Neural cell (in vitro differentiated cells): ENCODE measurements around the gene ZKSCAN1. TPM values are rescaled to one million over a fixed set of nuclear protein-coding genes. Genes with fewer than 3 reads are reported as not detected.

Experiments
- H2AFZ ChIP-seq: fragments of 200-600, 300-800 bp; sonication (generic), shearing (Covaris generic); 2 replicates; pipeline ENCODE4 v1.6.0; 2014; ENCODE audit warnings: low read depth, mild to moderate bottlenecking, antibody characterized with exemption, low read length, moderate library complexity
- H3F3A ChIP-seq: fragments of 200-600 bp; shearing (Covaris generic); 2 replicates; pipeline ENCODE4 v1.6.1; 2016; ENCODE audit warnings: mild to moderate bottlenecking, moderate library complexity, mixed read lengths, antibody characterized with exemption, low read length; ENCODE audit not compliant: insufficient read depth, poor library complexity, severe bottlenecking
- H3K27ac ChIP-seq: fragments of 200-600, 300-800 bp; sonication (generic), shearing (Covaris generic); 2 replicates; pipeline ENCODE4 v1.5.1; 2014; ENCODE audit warnings: mild to moderate bottlenecking, low read length, moderate library complexity
- H3K27me3 ChIP-seq: fragments of 300-800, 200-600 bp; sonication (generic), shearing (Covaris generic); 2 replicates; pipeline ENCODE4 v1.6.0; 2014; ENCODE audit warnings: mild to moderate bottlenecking, low read depth, low read length, moderate library complexity; ENCODE audit not compliant: insufficient read depth
- H3K36me3 ChIP-seq: fragments of 300-800, 200-600 bp; sonication (generic), shearing (Covaris generic); 2 replicates; pipeline ENCODE4 v1.5.1; 2014; ENCODE audit warnings: mild to moderate bottlenecking, antibody characterized with exemption, low read length, moderate library complexity; ENCODE audit not compliant: insufficient read depth
- H3K4me2 ChIP-seq: fragments of 300-800, 200-600 bp; sonication (generic), shearing (Covaris generic); 2 replicates; pipeline ENCODE4 v1.6.0; 2014; ENCODE audit warnings: mild to moderate bottlenecking, low read length
- H3K4me3 ChIP-seq: fragments of 300-800, 200-600 bp; sonication (generic), shearing (Covaris generic); 2 replicates; pipeline ENCODE4 v1.5.1; 2014; ENCODE audit warnings: mild to moderate bottlenecking, low read length, moderate library complexity
- H3K79me2 ChIP-seq: fragments of 200-600 bp; shearing (Covaris generic); replicated peaks from 2 replicates; pipeline ENCODE4 v1.6.0; 2014; ENCODE audit warnings: mild to moderate bottlenecking, low read length, moderate library complexity; ENCODE audit not compliant: insufficient read depth
- H3K9ac ChIP-seq: fragments of 300-800, 200-600 bp; sonication (generic), shearing (Covaris generic); 2 replicates; pipeline ENCODE4 v1.6.1; 2016; ENCODE audit warnings: mild to moderate bottlenecking, low read length, mixed read lengths
- H3K9me2 ChIP-seq: fragments of 200-600 bp; shearing (Covaris generic); 2 replicates; pipeline ENCODE4 v1.6.1; 2016; ENCODE audit warnings: mild to moderate bottlenecking, low read length, mixed read lengths; ENCODE audit not compliant: insufficient read depth
- H3K9me3 ChIP-seq: fragments of 200-600, 300-800 bp; sonication (generic), shearing (Covaris generic); 2 replicates; pipeline ENCODE4 v1.6.1; 2016; ENCODE audit warnings: mild to moderate bottlenecking, mixed run types, low read length, moderate library complexity, mixed read lengths
- H4K20me1 ChIP-seq: fragments of 200-600 bp; shearing (Covaris generic); 2 replicates; pipeline ENCODE4 v1.6.1; 2016; ENCODE audit warnings: mild to moderate bottlenecking, mixed run types; ENCODE audit not compliant: insufficient read depth
- CTCF ChIP-seq: fragments of 450-650 bp; IDR thresholded peaks from 2 replicates; pipeline ENCODE4 v1.5.1; 2014; ENCODE audit warnings: antibody characterized with exemption, mild to moderate bottlenecking, moderate library complexity; ENCODE audit not compliant: poor library complexity, severe bottlenecking
- EP300 ChIP-seq: fragments of 450-650 bp; conservative IDR thresholded peaks from 2 replicates; pipeline ENCODE4 v1.6.1; 2014; ENCODE audit warnings: antibody characterized with exemption, mild to moderate bottlenecking, moderate library complexity; ENCODE audit not compliant: poor library complexity, severe bottlenecking
- EZH2 ChIP-seq: fragments of 200-600, 300-800 bp; shearing (Covaris generic), sonication (generic); IDR thresholded peaks from 2 replicates; pipeline ENCODE4 v1.6.1; 2014; ENCODE audit warnings: antibody characterized with exemption, low read length, borderline replicate concordance, mild to moderate bottlenecking; ENCODE audit not compliant: insufficient read depth, poor library complexity, severe bottlenecking
- MXI1 ChIP-seq: fragments of 450-650 bp; conservative IDR thresholded peaks from 2 replicates; pipeline ENCODE4 v1.6.1; 2014; ENCODE audit warnings: antibody characterized with exemption, mild to moderate bottlenecking; ENCODE audit not compliant: poor library complexity, severe bottlenecking
- POLR2AphosphoS5 ChIP-seq: IDR thresholded peaks from 2 replicates; pipeline ENCODE4 v1.6.1; 2012
- RAD21 ChIP-seq: fragments of 450-650 bp; conservative IDR thresholded peaks from 2 replicates; pipeline ENCODE4 v1.6.1; 2014; ENCODE audit warnings: antibody characterized with exemption, mild to moderate bottlenecking, moderate library complexity
- REST ChIP-seq: IDR thresholded peaks from 2 replicates; pipeline ENCODE4 v1.6.1; 2012; ENCODE audit warnings: borderline replicate concordance
- SMC3 ChIP-seq: fragments of 450-650 bp; conservative IDR thresholded peaks from 2 replicates; pipeline ENCODE4 v1.6.1; 2014; ENCODE audit warnings: antibody characterized with exemption, mild to moderate bottlenecking, moderate library complexity; ENCODE audit not compliant: poor library complexity
- TAF1 ChIP-seq: IDR thresholded peaks from 2 replicates; pipeline ENCODE4 v1.6.1; 2012; ENCODE audit warnings: low read depth
- polyA plus RNA-seq: library from polyadenylated mRNA; depleted of rRNA; stranded (reverse); fragments of >200 nt; gene quantifications from 2 replicates; pipeline ENCODE4 v1.2.3, GENCODE V29; 2014

ZKSCAN1 gene
- polyA plus RNA-seq, 1 donor from 2014 or later: 26.6 TPM

GRCh38 chr7:100071018-100071723, 55.8 kb downstream of the ZKSCAN1 start:
- Histone ChIP-seq H3K9ac (no peak overlapping the region), H4K20me1 (no peaks in the 10 kb centered on the region), H3F3A (no peaks in the 10 kb centered on the region), H3K36me3 (peaks cover 36% of the 10 kb centered on the region), H3K4me2 (no peak overlapping the region), H3K4me3 (no peak overlapping the region), H2AFZ (no peak overlapping the region), H3K27me3 (no peaks in the 10 kb centered on the region), H3K9me3 (peaks cover 12% of the 10 kb centered on the region), H3K79me2 (peaks cover 3% of the 10 kb centered on the region), H3K27ac (no peak overlapping the region), H3K9me2 (no peaks in the 10 kb centered on the region)
- TF ChIP-seq TAF1: no peak

GRCh38 chr7:100072462-100072861, 57.1 kb downstream of the ZKSCAN1 start:
- H3K27me3 ChIP-seq: no peaks in the 10 kb centered on the region
- peaks cover 12% of the 10 kb centered on the region for H3K9me3 ChIP-seq

GRCh38 chr7:100074841-100075240, 59.4 kb downstream of the ZKSCAN1 start:
- H3F3A ChIP-seq: no peaks in the 10 kb centered on the region
- no peak overlapping the region for H3K27ac ChIP-seq
- peaks cover 42% of the 10 kb centered on the region for H3K36me3 ChIP-seq
- H3K9me2 ChIP-seq: no peaks in the 10 kb centered on the region
- peaks cover 34% of the 10 kb centered on the region for H3K79me2 ChIP-seq
- H4K20me1 ChIP-seq: no peaks in the 10 kb centered on the region
- H3K9me3 ChIP-seq: peaks cover 12% of the 10 kb centered on the region
- no peaks in the 10 kb centered on the region for H3K27me3 ChIP-seq
- no peak overlapping the region for H3K4me2 ChIP-seq
- no peak overlapping the region for H3K9ac ChIP-seq
- H3K4me3 ChIP-seq: no peak overlapping the region
- no peak overlapping the region for H2AFZ ChIP-seq
- TF ChIP-seq TAF1: no peak
- no peak for TF ChIP-seq EP300
- TF ChIP-seq MXI1: no peak
- no peak for TF ChIP-seq REST
- no peak for TF ChIP-seq POLR2AphosphoS5
- no peak for TF ChIP-seq SMC3
- no peak for TF ChIP-seq RAD21
- no peak for TF ChIP-seq CTCF

More at GRCh38 chr7:100072462-100072861, 57.1 kb downstream of the ZKSCAN1 start:
- Histone ChIP-seq H3K27ac (no peak overlapping the region), H3K9ac (no peak overlapping the region), H4K20me1 (no peaks in the 10 kb centered on the region), H3K4me2 (no peak overlapping the region), H3K9me2 (no peaks in the 10 kb centered on the region), H3K4me3 (no peak overlapping the region), H3K36me3 (peaks cover 42% of the 10 kb centered on the region), H2AFZ (no peak overlapping the region), H3K79me2 (peaks cover 10% of the 10 kb centered on the region), H3F3A (no peaks in the 10 kb centered on the region)
- TF ChIP-seq EP300 (no peak), REST (no peak), POLR2AphosphoS5 (no peak), SMC3 (no peak), EZH2 (no peak), MXI1 (no peak)
